GM12878 (cell line): Measurements from ENCODE around the gene AKAP13. TPM values are rescaled to one million over a fixed set of nuclear protein-coding genes. Genes with fewer than 3 reads are reported as not detected.

Experiments used
- ATAC-seq: fragments of 200-7000 bp; cut with Tn5 transposase; 3 replicates; pipeline ENCODE4 v1.9.1; 2020; ENCODE audit warnings: mild to moderate bottlenecking, moderate library complexity
- BruUV-seq: library from RNA; stranded (reverse); fragments of 400-500 nt; replicated peaks from 2 replicates; lab custom pipeline; 2021; lab: Mats Ljungman, UMichigan
- CTCF ChIA-PET: fragments of 300-600 bp; sonication (Branson Sonifier 250); formaldehyde crosslinking; extraction: SDS; loops from one replicate; lab custom pipeline; 2021; ENCODE audit warnings: inconsistent platforms; lab: Yijun Ruan, JAX
- POLR2A ChIA-PET: fragments of 350-600 bp; formaldehyde crosslinking; extraction: SDS; loops from one replicate; lab custom pipeline; 2021; ENCODE audit warnings: inconsistent platforms; lab: Charles Lee
- RAD21 ChIA-PET: fragments of 300-600 bp; sonication (Branson Sonifier 250); formaldehyde crosslinking; loops from one replicate; lab custom pipeline; 2023; ENCODE audit warnings: antibody characterized with exemption; ENCODE audit not compliant: unreplicated experiment; lab: Charles Lee
- SMC1A ChIA-PET: fragments of 300-600 bp; sonication (Branson Sonifier 250); formaldehyde crosslinking; loops from one replicate; lab custom pipeline; 2023; ENCODE audit not compliant: unreplicated experiment, uncharacterized antibody; lab: Charles Lee
- DNase-seq: peaks from one replicate; pipeline ENCODE4 v3.0.0-alpha.2; 2011; ENCODE audit warnings: low read depth, low spot score
- FAIRE-seq: peaks from 3 replicates; lab custom pipeline; 2011; peaks lifted over from hg19 to GRCh38; lab: Jason Lieb, UNC
- H2AFZ ChIP-seq: 2 replicates; pipeline ENCODE4 v1.6.0; 2011; ENCODE audit warnings: low read depth, low read length, control low read depth; ENCODE audit not compliant: control insufficient read depth
- H3K27ac ChIP-seq: 2 replicates; pipeline ENCODE4 v1.5.1; 2011; ENCODE audit warnings: control low read depth; ENCODE audit not compliant: control insufficient read depth, insufficient read depth
- H3K27me3 ChIP-seq, 2 experiments: replicated peaks in 1 of 2; 2 replicates each; pipeline versions ENCODE4 v1.6.0 to v1.6.1; 2011; ENCODE audit warnings: low read length in 1 of 2; ENCODE audit not compliant: control insufficient read depth in 2 of 2, insufficient read depth in 2 of 2
- H3K36me3 ChIP-seq, 2 experiments: 2 replicates each; pipeline ENCODE4 v1.5.1; 2011; ENCODE audit warnings: low read length in 1 of 2; ENCODE audit not compliant: control insufficient read depth in 2 of 2, insufficient read depth in 2 of 2
- H3K4me1 ChIP-seq: 2 replicates; pipeline ENCODE4 v1.6.1; 2011; ENCODE audit warnings: mild to moderate bottlenecking, low read length, moderate library complexity, mixed read lengths; ENCODE audit not compliant: control insufficient read depth, insufficient read depth
- H3K4me2 ChIP-seq: 2 replicates; pipeline ENCODE4 v1.6.0; 2011; ENCODE audit warnings: control low read depth; ENCODE audit not compliant: control insufficient read depth, insufficient read depth
- H3K4me3 ChIP-seq: fragments of 200-600 bp; sonication (generic); 2 replicates; pipeline ENCODE4 v1.5.1; 2016
- H3K79me2 ChIP-seq: 2 replicates; pipeline ENCODE4 v1.6.0; 2011; ENCODE audit warnings: low read length; ENCODE audit not compliant: control insufficient read depth, insufficient read depth
- H3K9ac ChIP-seq: 2 replicates; pipeline ENCODE4 v1.8.0; 2011; ENCODE audit warnings: low read length, control low read depth, mixed read lengths; ENCODE audit not compliant: control insufficient read depth, insufficient read depth
- H3K9me3 ChIP-seq: replicated peaks from 3 replicates; pipeline ENCODE4 v1.5.1; 2011; ENCODE audit warnings: mild to moderate bottlenecking, low read length; ENCODE audit not compliant: control insufficient read depth, insufficient read depth
- H4K20me1 ChIP-seq: 2 replicates; pipeline ENCODE4 v1.6.0; 2011; ENCODE audit not compliant: control insufficient read depth, insufficient read depth
- ATF7 ChIP-seq: fragments of 450-650 bp; IDR thresholded peaks from 2 replicates; pipeline ENCODE4 v1.6.1; 2016; ENCODE audit warnings: low read depth, mild to moderate bottlenecking
- BMI1 ChIP-seq: fragments of 450-650 bp; IDR thresholded peaks from 2 replicates; pipeline ENCODE4 v1.6.1; 2016; ENCODE audit warnings: mild to moderate bottlenecking, moderate library complexity, borderline replicate concordance
- MEF2A ChIP-seq: IDR thresholded peaks from 2 replicates; pipeline ENCODE4 v1.6.1; 2011; ENCODE audit warnings: low read depth, mild to moderate bottlenecking, low read length, moderate library complexity; ENCODE audit not compliant: insufficient read depth
- RAD21 ChIP-seq: IDR thresholded peaks from 2 replicates; pipeline ENCODE4 v1.6.1; 2011; ENCODE audit warnings: mild to moderate bottlenecking, low read depth, low read length, moderate library complexity; ENCODE audit not compliant: insufficient read depth
- RUNX3 ChIP-seq: IDR thresholded peaks from 2 replicates; pipeline ENCODE4 v1.6.1; 2012; ENCODE audit warnings: low read length, inconsistent platforms
- SMC3 ChIP-seq: IDR thresholded peaks from 2 replicates; pipeline ENCODE4 v1.6.1; 2011; ENCODE audit warnings: low read length, improper control_type of control experiment, borderline replicate concordance
- TCF12 ChIP-seq: IDR thresholded peaks from 2 replicates; pipeline ENCODE4 v1.6.1; 2011; ENCODE audit warnings: low read depth, mild to moderate bottlenecking, low read length
- YBX1 ChIP-seq: fragments of 450-650 bp; IDR thresholded peaks from 2 replicates; pipeline ENCODE4 v1.6.1; 2016; ENCODE audit warnings: antibody characterized with exemption
- WGBS: methylation state at CpG from one replicate; pipeline ENCODE4 v1.1.6; 2016; ENCODE audit warnings: low lambda C conversion rate; ENCODE audit not compliant: insufficient replicate concordance, insufficient coverage; ENCODE audit errors: missing lambda C conversion rate; 5-methylcytosine and 5-hydroxymethylcytosine counted together
- in situ Hi-C: fragments of 300-500 bp; cut with MboI; formaldehyde crosslinking; loops from 9 replicates; pipeline ENCODE4 v1.14.3; 2018; ENCODE audit warnings: mixed read lengths
- intact Hi-C: fragments of 100-400 bp; cut with micrococcal nuclease; formaldehyde crosslinking; loops from one replicate; pipeline ENCODE4 v1.14.2; 2022; ENCODE audit not compliant: unreplicated experiment
- polyA plus RNA-seq, 11 experiments: library from polyadenylated mRNA; depleted of rRNA in 4 of 11; unstranded in 6 of 11; stranded (reverse) in 5 of 11; fragments of >200 nt; fragmentation: Nextera tagmentation in 4 of 11; fragmentation: Illumina TruSeq in 1 of 11; extraction: Ambion mirVana in 4 of 11; extraction: Trizol in 1 of 11; gene quantifications; 1 replicate in 1 of 11; 2 replicates in 10 of 11; pipeline versions ENCODE4 v1.2.1 to v1.2.3, GENCODE V29; 2011 to 2016; ENCODE audit warnings: inconsistent platforms in 2 of 11, missing spikeins in 2 of 11, low read depth in 1 of 11
- total RNA-seq, 4 experiments: library from RNA; depleted of rRNA in 3 of 4; stranded (reverse); fragments of >200 nt in 3 of 4; fragmentation: Illumina TruSeq in 1 of 4; extraction: Trizol in 1 of 4; gene quantifications; 2 replicates each; pipeline versions ENCODE4 v1.2.1 to v1.2.3, GENCODE V29; 2013 to 2021
- TF ChIP-seq, protein P1 (sequence below), 3 experiments: IDR thresholded peaks in 2 of 3; conservative IDR thresholded peaks in 1 of 3; 2 replicates each; pipeline ENCODE4 v1.5.1; 2011; ENCODE audit warnings: low read depth in 3 of 3, low read length in 3 of 3, mild to moderate bottlenecking in 3 of 3, control low read depth in 2 of 3, moderate library complexity in 2 of 3, inconsistent platforms in 1 of 3, mixed read lengths in 1 of 3; ENCODE audit not compliant: control insufficient read depth in 2 of 3, insufficient read depth in 1 of 3; ENCODE audit errors: extremely low read depth in 1 of 3
- TF ChIP-seq, protein P2 (sequence below): IDR thresholded peaks from 2 replicates; pipeline ENCODE4 v1.6.1; 2011; ENCODE audit warnings: borderline replicate concordance, low read depth, mild to moderate bottlenecking, moderate library complexity, low read length; ENCODE audit not compliant: insufficient read depth, poor library complexity, severe bottlenecking

Gene AKAP13
- total and polyA plus RNA-seq, 10 of the 15 experiments (the other 5 are each of a cell fraction or from before 2014, with no cell fraction given), result 14.4 to 74.9 (median 55.1) TPM

DNA sequence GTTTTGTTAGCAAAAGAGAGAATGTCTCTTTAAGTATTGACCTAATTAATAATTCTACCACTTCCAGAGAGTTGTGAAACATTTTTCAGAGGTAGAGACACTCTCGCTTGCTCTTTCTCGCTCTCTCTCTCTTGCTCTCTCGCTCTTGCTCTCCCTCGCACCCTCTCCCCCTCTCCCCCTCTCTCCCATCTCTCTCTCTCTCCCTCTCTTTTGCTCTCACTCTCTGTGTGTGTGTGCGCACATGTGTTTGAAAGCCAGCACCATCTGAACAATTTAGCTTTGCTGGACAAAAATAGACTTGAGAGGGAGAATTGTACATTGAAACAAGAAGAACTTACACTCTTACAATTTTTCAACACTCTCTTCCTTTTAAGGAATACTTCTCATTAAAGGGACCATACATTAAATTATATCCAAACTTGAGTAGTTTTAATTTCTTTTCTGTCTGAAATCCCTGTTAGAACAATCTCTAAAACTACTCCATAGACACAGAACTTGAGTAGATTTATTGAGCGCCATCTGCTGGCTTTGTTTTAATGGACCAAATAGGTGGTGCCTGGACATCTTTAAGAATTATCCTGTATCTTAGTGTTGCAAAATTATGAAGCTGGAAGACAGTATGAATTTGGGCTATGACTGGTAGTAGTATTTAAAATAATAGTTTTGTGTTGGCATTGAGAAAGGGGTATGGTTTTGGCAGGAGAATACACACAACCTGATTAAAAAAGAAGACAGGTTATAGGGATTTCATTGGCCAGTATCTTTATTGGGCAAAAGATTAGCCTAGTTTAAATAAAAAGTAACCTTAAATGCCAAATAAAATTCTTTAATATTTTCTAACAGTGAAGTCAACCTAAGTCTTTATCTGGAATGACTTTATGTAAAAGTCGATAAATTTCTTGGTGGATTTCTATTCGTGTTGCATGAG is 124.6 kb downstream of the AKAP13 start:
- TSS peak; percentile 29 for BruUV-seq
- intact Hi-C loops, result loop anchor here (1.0 to 2.0 kb wide), 3 partner anchors 19 to 208 kb away; no protein-coding TSS in a partner anchor
- H3K36me3 ChIP-seq, result no peaks in the 10 kb centered on the region
- no peak for DNase-seq
- H3K27ac ChIP-seq, result no peak overlapping the region
- SMC1A ChIA-PET, result interaction anchor here (0.5 to 11.7 kb wide), 21 partner anchors 10 to 215 kb away, joined by 3 to 147 read pairs (median 4); no protein-coding TSS in a partner anchor
- H3K27me3 ChIP-seq, result no peaks in the 10 kb centered on the region
- CTCF ChIA-PET, result interaction anchor here (0.7 to 10.4 kb wide), 31 partner anchors 11 to 365 kb away, joined by 3 to 170 read pairs (median 4); no protein-coding TSS in a partner anchor
- TF ChIP-seq ATF7, result no peak
- TF ChIP-seq, protein P1, sequence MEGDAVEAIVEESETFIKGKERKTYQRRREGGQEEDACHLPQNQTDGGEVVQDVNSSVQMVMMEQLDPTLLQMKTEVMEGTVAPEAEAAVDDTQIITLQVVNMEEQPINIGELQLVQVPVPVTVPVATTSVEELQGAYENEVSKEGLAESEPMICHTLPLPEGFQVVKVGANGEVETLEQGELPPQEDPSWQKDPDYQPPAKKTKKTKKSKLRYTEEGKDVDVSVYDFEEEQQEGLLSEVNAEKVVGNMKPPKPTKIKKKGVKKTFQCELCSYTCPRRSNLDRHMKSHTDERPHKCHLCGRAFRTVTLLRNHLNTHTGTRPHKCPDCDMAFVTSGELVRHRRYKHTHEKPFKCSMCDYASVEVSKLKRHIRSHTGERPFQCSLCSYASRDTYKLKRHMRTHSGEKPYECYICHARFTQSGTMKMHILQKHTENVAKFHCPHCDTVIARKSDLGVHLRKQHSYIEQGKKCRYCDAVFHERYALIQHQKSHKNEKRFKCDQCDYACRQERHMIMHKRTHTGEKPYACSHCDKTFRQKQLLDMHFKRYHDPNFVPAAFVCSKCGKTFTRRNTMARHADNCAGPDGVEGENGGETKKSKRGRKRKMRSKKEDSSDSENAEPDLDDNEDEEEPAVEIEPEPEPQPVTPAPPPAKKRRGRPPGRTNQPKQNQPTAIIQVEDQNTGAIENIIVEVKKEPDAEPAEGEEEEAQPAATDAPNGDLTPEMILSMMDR (IDR thresholded peaks at IDR 0.05 in 2 of 3, conservative IDR thresholded peaks at IDR 0.05 in 1 of 3; ENCODE audit: control insufficient read depth in 2 of 3, extremely low read depth in 1 of 3, insufficient read depth in 1 of 3, low read depth in 3 of 3, low read length in 3 of 3), result peak; percentile 38 to 59 (median 55); a peak in 5 of 6 replicates
- TF ChIP-seq, protein P2, sequence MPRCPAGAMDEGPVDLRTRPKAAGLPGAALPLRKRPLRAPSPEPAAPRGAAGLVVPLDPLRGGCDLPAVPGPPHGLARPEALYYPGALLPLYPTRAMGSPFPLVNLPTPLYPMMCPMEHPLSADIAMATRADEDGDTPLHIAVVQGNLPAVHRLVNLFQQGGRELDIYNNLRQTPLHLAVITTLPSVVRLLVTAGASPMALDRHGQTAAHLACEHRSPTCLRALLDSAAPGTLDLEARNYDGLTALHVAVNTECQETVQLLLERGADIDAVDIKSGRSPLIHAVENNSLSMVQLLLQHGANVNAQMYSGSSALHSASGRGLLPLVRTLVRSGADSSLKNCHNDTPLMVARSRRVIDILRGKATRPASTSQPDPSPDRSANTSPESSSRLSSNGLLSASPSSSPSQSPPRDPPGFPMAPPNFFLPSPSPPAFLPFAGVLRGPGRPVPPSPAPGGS, result peak; percentile 59
- TF ChIP-seq RUNX3, result no peak
- TF ChIP-seq TCF12, result no peak
- TF ChIP-seq MEF2A, result no peak
- TF ChIP-seq BMI1, result no peak
- TF ChIP-seq RAD21, result peak; percentile 63
- TF ChIP-seq YBX1, result no peak
- TF ChIP-seq SMC3, result peak; percentile 75; the same call in 1 of the 2 replicates
- POLR2A ChIA-PET, result interaction anchor here (0.9 kb wide), 1 partner anchor 92 kb away, joined by 4 read pairs; no protein-coding TSS in a partner anchor
- H3K9ac ChIP-seq, result no peak overlapping the region
- H3K4me3 ChIP-seq, result no peak overlapping the region
- in situ Hi-C loops, result no loop called here
- H2AFZ ChIP-seq, result no peak overlapping the region
- ATAC-seq, result peak; percentile 86
- peaks cover 14% of the 10 kb centered on the region for H3K79me2 ChIP-seq
- H4K20me1 ChIP-seq, result peaks cover 6% of the 10 kb centered on the region; the same call in 1 of the 2 replicates
- H3K4me2 ChIP-seq, result no peak overlapping the region
- peak; percentile 64 for FAIRE-seq
- no peaks in the 10 kb centered on the region for H3K9me3 ChIP-seq
- RAD21 ChIA-PET, result interaction anchor here (0.7 to 7.9 kb wide), 12 partner anchors 17 to 208 kb away, joined by 3 to 75 read pairs (median 5); no protein-coding TSS in a partner anchor
- peaks cover 18% of the 10 kb centered on the region for H3K4me1 ChIP-seq
- 84% methylated on average over 8 of the region's 8 CpGs for WGBS
